Endothelial cell (in vitro differentiated cells): Measurements from ENCODE around the gene SOBP. TPM values are rescaled to one million over a fixed set of nuclear protein-coding genes. Genes with fewer than 3 reads are reported as not detected.

Experiments used
- DNase-seq: peaks from one replicate; pipeline ENCODE4 v3.0.0; 2021; ENCODE audit warnings: low spot score
- H3K27ac Mint-ChIP-seq: one replicate; pipeline ENCODE4 v1.8.0; 2021; ENCODE audit warnings: mixed read lengths, inconsistent platforms; ENCODE audit not compliant: unreplicated experiment
- H3K27me3 Mint-ChIP-seq: one replicate; pipeline ENCODE4 v1.8.0; 2021; ENCODE audit warnings: mild to moderate bottlenecking, moderate library complexity, mixed read lengths, inconsistent platforms; ENCODE audit not compliant: unreplicated experiment
- H3K36me3 Mint-ChIP-seq: one replicate; pipeline ENCODE4 v1.8.0; 2021; ENCODE audit warnings: mild to moderate bottlenecking, low read depth, mixed read lengths, inconsistent platforms; ENCODE audit not compliant: unreplicated experiment
- H3K4me1 Mint-ChIP-seq: one replicate; pipeline ENCODE4 v1.8.0; 2021; ENCODE audit warnings: mild to moderate bottlenecking, mixed read lengths, inconsistent platforms; ENCODE audit not compliant: unreplicated experiment
- H3K4me3 Mint-ChIP-seq: one replicate; pipeline ENCODE4 v1.8.0; 2021; ENCODE audit warnings: mild to moderate bottlenecking, mixed read lengths, inconsistent platforms; ENCODE audit not compliant: unreplicated experiment
- H3K9me3 Mint-ChIP-seq: one replicate; pipeline ENCODE4 v1.8.0; 2021; ENCODE audit warnings: mixed read lengths, inconsistent platforms; ENCODE audit not compliant: unreplicated experiment
- CTCF ChIP-seq: fragments of 200-600 bp; sonication (generic); IDR thresholded peaks from one replicate; pipeline ENCODE4 v1.5.0; 2021; ENCODE audit warnings: antibody characterized with exemption; ENCODE audit not compliant: unreplicated experiment
- total RNA-seq: library from RNA; stranded (reverse); fragmentation: NEBNext Ultra II Directional; extraction: Animal tissue kit (Norgen Biotek cat#: 25700); gene quantifications from one replicate; pipeline ENCODE4 v1.2.1, GENCODE V29; 2021; ENCODE audit not compliant: unreplicated experiment

SOBP gene
- total RNA-seq, 1 donor from 2014 or later, result 1.5 TPM

GRCh38 chr6:107624050-107624449 lies 134.1 kb downstream of the SOBP start:
- H3K27ac Mint-ChIP-seq, result no peak overlapping the region
- peaks cover 18% of the 10 kb centered on the region for H3K4me1 Mint-ChIP-seq
- no peaks in the 10 kb centered on the region for H3K27me3 Mint-ChIP-seq
- no peak overlapping the region for H3K4me3 Mint-ChIP-seq
- no peak for TF ChIP-seq CTCF
- no peaks in the 10 kb centered on the region for H3K36me3 Mint-ChIP-seq
- no peak for DNase-seq
- no peaks in the 10 kb centered on the region for H3K9me3 Mint-ChIP-seq

GRCh38 chr6:107624541-107624940 lies 134.6 kb downstream of the SOBP start:
- Mint-ChIP-seq H3K4me1 (peaks cover 18% of the 10 kb centered on the region), H3K36me3 (no peaks in the 10 kb centered on the region), H3K27me3 (no peaks in the 10 kb centered on the region), H3K27ac (no peak overlapping the region), H3K4me3 (no peak overlapping the region), H3K9me3 (no peaks in the 10 kb centered on the region)
- no peak for DNase-seq
- no peak for TF ChIP-seq CTCF

- no peak for DNase-seq
- Mint-ChIP-seq H3K36me3 (no peaks in the 10 kb centered on the region), H3K27me3 (no peaks in the 10 kb centered on the region), H3K4me3 (no peak overlapping the region), H3K27ac (no peak overlapping the region), H3K9me3 (no peaks in the 10 kb centered on the region), H3K4me1 (peaks cover 16% of the 10 kb centered on the region)
- TF ChIP-seq CTCF, result no peak
Observed at GRCh38 chr6:107625264-107625663, 135.3 kb downstream of the SOBP start.

- no peak for DNase-seq
- Mint-ChIP-seq H3K27ac (no peak overlapping the region), H3K36me3 (no peaks in the 10 kb centered on the region), H3K4me3 (no peak overlapping the region), H3K4me1 (peaks cover 2% of the 10 kb centered on the region), H3K9me3 (no peaks in the 10 kb centered on the region), H3K27me3 (no peaks in the 10 kb centered on the region)
- TF ChIP-seq CTCF, result no peak
Observed at GRCh38 chr6:107626645-107627044, 136.7 kb downstream of the SOBP start.

GRCh38 chr6:107627969-107628368 lies 138.1 kb downstream of the SOBP start:
- no peaks in the 10 kb centered on the region for H3K36me3 Mint-ChIP-seq
- no peaks in the 10 kb centered on the region for H3K27me3 Mint-ChIP-seq
- no peak overlapping the region for H3K27ac Mint-ChIP-seq
- no peak overlapping the region for H3K4me3 Mint-ChIP-seq
- H3K9me3 Mint-ChIP-seq, result no peaks in the 10 kb centered on the region
- no peak for TF ChIP-seq CTCF
- H3K4me1 Mint-ChIP-seq, result peaks cover 2% of the 10 kb centered on the region
- no peak for DNase-seq
